NCI-H524 treated with DMSO at 0.1 percent for 48 hours (cell line): Measurements from ENCODE around the gene SPATA31C2.
A peak's percentile ranks its signal among the peaks of the same experiment; 100 is the strongest.
"Not testable (repeated sequence)": the region's sequence is repeated elsewhere in the genome, so short reads cannot be mapped to it uniquely, and the experiment has no call there.

Experiments used
- DNase-seq: peaks from one replicate; lab custom pipeline; 2025; lab: John Stamatoyannopoulos, UW

The SPATA31C2 gene

GRCh38 chr9:88138375-88138774, at the start of gene SPATA31C2:
SPATA31C2 (minus strand) TSS chr9:88138475; CDS start chr9:88138446, 29 bp downstream.
- DNase-seq: not testable (repeated sequence)

- DNase-seq: no peak
Observed at GRCh38 chr9:88187631-88188030, 49.4 kb upstream of the SPATA31C2 start.

GRCh38 chr9:88186495-88187110, 48.3 kb upstream of the SPATA31C2 start:
- DNase-seq: no peak

GRCh38 chr9:88184976-88185375, 46.7 kb upstream of the SPATA31C2 start:
- no peak for DNase-seq

GRCh38 chr9:88183798-88184495, 45.7 kb upstream of the SPATA31C2 start:
- DNase-seq: no peak

- no peak for DNase-seq
Observed at GRCh38 chr9:88182501-88182900, 44.2 kb upstream of the SPATA31C2 start.

- DNase-seq: no peak
Observed at GRCh38 chr9:88180081-88180765, 41.9 kb upstream of the SPATA31C2 start.

- no peak for DNase-seq
Observed at GRCh38 chr9:88179062-88179521, 40.8 kb upstream of the SPATA31C2 start.

- no peak for DNase-seq
Observed at GRCh38 chr9:88178641-88179040, 40.4 kb upstream of the SPATA31C2 start.

- DNase-seq: no peak
Observed at GRCh38 chr9:88177371-88177770, 39.1 kb upstream of the SPATA31C2 start.

GRCh38 chr9:88174324-88174723, 36.0 kb upstream of the SPATA31C2 start:
- no peak for DNase-seq

- peak; percentile 8 for DNase-seq
Observed at GRCh38 chr9:88173378-88173999, 35.2 kb upstream of the SPATA31C2 start.

- no peak for DNase-seq
Observed at GRCh38 chr9:88169700-88170099, 31.4 kb upstream of the SPATA31C2 start.

GRCh38 chr9:88168564-88168963, 30.3 kb upstream of the SPATA31C2 start:
- DNase-seq: no peak

- peak; percentile 25 for DNase-seq
Observed at GRCh38 chr9:88166660-88167059, 28.4 kb upstream of the SPATA31C2 start.

GRCh38 chr9:88164850-88165249, 26.6 kb upstream of the SPATA31C2 start:
- no peak for DNase-seq

GRCh38 chr9:88161144-88161543, 22.9 kb upstream of the SPATA31C2 start:
- peak; percentile 49 for DNase-seq

GRCh38 chr9:88143957-88144625, 5.8 kb upstream of the SPATA31C2 start:
- DNase-seq: no peak

GRCh38 chr9:88143179-88143578, 4.9 kb upstream of the SPATA31C2 start:
- DNase-seq: no peak

GRCh38 chr9:88133552-88133951, 4.7 kb downstream of the SPATA31C2 start:
- not testable (repeated sequence) for DNase-seq

- DNase-seq: not testable (repeated sequence)
Observed at GRCh38 chr9:88129556-88129955, 8.7 kb downstream of the SPATA31C2 start.
